T-helper 1 cell treated with Interleukin-12 subunit alpha and Interleukin-12 subunit beta and Interleukin-4 antibody, amounts not matched to agents 30 μg/mL and 1 μg/mL, for 36 hours (primary cell): ENCODE data around the gene ZNF831.

Experiments
- H3K27ac Mint-ChIP-seq: one replicate; pipeline ENCODE4 v1.8.0; 2021; ENCODE audit warnings: mild to moderate bottlenecking, mixed read lengths
- H3K27me3 Mint-ChIP-seq: one replicate; pipeline ENCODE4 v1.8.0; 2021; ENCODE audit warnings: low read depth, mixed read lengths
- H3K36me3 Mint-ChIP-seq: one replicate; pipeline ENCODE4 v1.8.0; 2021; ENCODE audit warnings: low read depth, mixed read lengths
- H3K4me1 Mint-ChIP-seq: one replicate; pipeline ENCODE4 v1.8.0; 2021; ENCODE audit warnings: low read depth, mixed read lengths
- H3K4me3 Mint-ChIP-seq: one replicate; pipeline ENCODE4 v1.8.0; 2021; ENCODE audit warnings: mild to moderate bottlenecking, moderate library complexity, mixed read lengths
- H3K9me3 Mint-ChIP-seq: one replicate; pipeline ENCODE4 v1.8.0; 2021; ENCODE audit warnings: mixed read lengths

ZNF831 gene

GRCh38 chr20:59157961-59158541 is 5.6 kb upstream of the ZNF831 start:
- H3K36me3 Mint-ChIP-seq: peaks cover 8% of the 10 kb centered on the region
- no peak overlapping the region for H3K4me3 Mint-ChIP-seq
- peaks cover 66% of the 10 kb centered on the region for H3K4me1 Mint-ChIP-seq

DNA sequence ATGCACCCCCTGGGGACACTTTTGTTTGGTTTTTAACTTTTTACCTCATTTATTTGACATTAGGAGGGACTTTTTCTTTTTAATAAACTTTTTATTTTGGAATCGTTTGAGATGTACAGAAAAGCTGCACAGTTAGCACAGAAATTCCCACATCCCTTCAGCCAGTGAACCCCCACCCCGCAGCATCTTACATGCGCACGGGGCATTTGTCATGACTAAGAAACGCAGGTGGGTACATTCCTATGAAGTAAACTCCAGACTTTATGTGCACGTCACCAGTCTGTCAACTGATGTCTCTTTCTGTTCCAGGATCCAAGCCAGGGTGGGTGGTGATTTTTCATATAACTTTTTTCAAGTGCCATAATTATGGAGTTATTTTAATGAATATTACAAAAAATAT is 4.9 kb upstream of the ZNF831 start:
- Mint-ChIP-seq H3K27ac (no peak overlapping the region), H3K4me1 (peaks cover 72% of the 10 kb centered on the region), H3K4me3 (no peak overlapping the region)

More at GRCh38 chr20:59157961-59158541, 5.6 kb upstream of the ZNF831 start:
- Mint-ChIP-seq H3K27ac (peak overlapping the region; percentile 21), H3K9me3 (no peaks in the 10 kb centered on the region), H3K27me3 (no peaks in the 10 kb centered on the region)

DNA sequence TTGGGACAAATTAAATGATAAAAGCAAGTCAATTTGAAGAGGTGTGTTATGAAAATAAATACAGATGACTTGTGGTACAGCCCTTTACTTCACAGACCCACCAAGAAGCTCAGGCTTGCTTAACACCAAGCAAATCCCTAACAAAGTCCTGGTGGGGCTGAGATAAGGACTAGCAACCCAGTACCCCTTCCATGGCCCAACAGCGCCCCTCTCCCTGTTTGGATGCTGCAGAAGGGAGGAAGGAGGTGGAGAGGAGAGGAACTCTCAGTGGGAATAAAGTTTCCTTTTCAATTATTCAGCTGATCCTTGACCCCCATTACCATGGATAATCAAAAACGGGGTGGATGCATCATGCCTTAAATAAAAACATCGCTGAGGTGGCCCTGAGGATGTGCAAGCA is 4.5 kb upstream of the ZNF831 start:
- H3K36me3 Mint-ChIP-seq: peaks cover 10% of the 10 kb centered on the region
- peak overlapping the region; percentile 85 for H3K4me3 Mint-ChIP-seq
- H3K27me3 Mint-ChIP-seq: no peaks in the 10 kb centered on the region
- peaks cover 72% of the 10 kb centered on the region for H3K4me1 Mint-ChIP-seq
- H3K27ac Mint-ChIP-seq: peak overlapping the region; percentile 98
- no peaks in the 10 kb centered on the region for H3K9me3 Mint-ChIP-seq

More for the DNA sequence above, 4.9 kb upstream of the ZNF831 start:
- Mint-ChIP-seq H3K9me3 (no peaks in the 10 kb centered on the region), H3K27me3 (no peaks in the 10 kb centered on the region), H3K36me3 (peaks cover 10% of the 10 kb centered on the region)

- Mint-ChIP-seq H3K9me3 (no peaks in the 10 kb centered on the region), H3K4me1 (peaks cover 74% of the 10 kb centered on the region), H3K36me3 (peaks cover 10% of the 10 kb centered on the region), H3K27ac (peak overlapping the region; percentile 98), H3K4me3 (peak overlapping the region; percentile 85), H3K27me3 (no peaks in the 10 kb centered on the region)
These were observed 3.9 kb upstream of the ZNF831 start for GRCh38 chr20:59159493-59160376.

GRCh38 chr20:59160389-59161115 is 3.1 kb upstream of the ZNF831 start:
- Mint-ChIP-seq H3K4me1 (peaks cover 76% of the 10 kb centered on the region), H3K36me3 (peaks cover 10% of the 10 kb centered on the region), H3K27me3 (no peaks in the 10 kb centered on the region), H3K9me3 (no peaks in the 10 kb centered on the region), H3K4me3 (peak overlapping the region; percentile 56), H3K27ac (peak overlapping the region; percentile 98)

DNA sequence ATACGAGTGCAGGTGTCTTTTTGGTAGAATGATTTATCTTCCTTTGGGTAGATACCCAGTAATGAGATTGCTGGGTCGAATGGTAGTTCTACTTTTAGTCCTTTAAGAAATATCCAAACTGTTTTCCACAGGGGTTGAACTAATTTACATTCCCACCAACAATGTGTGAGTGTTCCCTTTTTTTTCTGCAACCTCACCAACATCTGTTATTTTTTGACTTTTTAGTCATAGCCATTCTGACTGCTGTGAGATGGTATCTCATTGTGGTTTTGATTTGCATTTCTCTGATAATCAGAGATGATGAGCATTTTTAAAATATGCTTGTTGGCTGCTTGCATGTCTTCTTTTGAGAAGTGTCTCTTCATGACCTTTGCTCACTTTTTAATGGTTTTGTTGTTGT is 1.9 kb upstream of the ZNF831 start:
- H3K36me3 Mint-ChIP-seq: peaks cover 13% of the 10 kb centered on the region
- H3K4me1 Mint-ChIP-seq: peaks cover 86% of the 10 kb centered on the region
- peak overlapping the region; percentile 84 for H3K27ac Mint-ChIP-seq
- peak overlapping the region; percentile 45 for H3K4me3 Mint-ChIP-seq
- no peaks in the 10 kb centered on the region for H3K9me3 Mint-ChIP-seq
- no peaks in the 10 kb centered on the region for H3K27me3 Mint-ChIP-seq

- peak overlapping the region; percentile 88 for H3K27ac Mint-ChIP-seq
- H3K27me3 Mint-ChIP-seq: no peaks in the 10 kb centered on the region
- peak overlapping the region; percentile 81 for H3K4me3 Mint-ChIP-seq
- H3K4me1 Mint-ChIP-seq: peaks cover 79% of the 10 kb centered on the region
- H3K36me3 Mint-ChIP-seq: peaks cover 22% of the 10 kb centered on the region
- H3K9me3 Mint-ChIP-seq: peaks cover 8% of the 10 kb centered on the region
These were observed 1.2 kb downstream of the ZNF831 start for GRCh38 chr20:59164686-59165391.

GRCh38 chr20:59165396-59165795 is 1.8 kb downstream of the ZNF831 start:
- peaks cover 13% of the 10 kb centered on the region for H3K9me3 Mint-ChIP-seq
- peaks cover 77% of the 10 kb centered on the region for H3K4me1 Mint-ChIP-seq
- H3K36me3 Mint-ChIP-seq: peaks cover 26% of the 10 kb centered on the region
- no peaks in the 10 kb centered on the region for H3K27me3 Mint-ChIP-seq
- H3K4me3 Mint-ChIP-seq: peak overlapping the region; percentile 81
- peak overlapping the region; percentile 88 for H3K27ac Mint-ChIP-seq

DNA sequence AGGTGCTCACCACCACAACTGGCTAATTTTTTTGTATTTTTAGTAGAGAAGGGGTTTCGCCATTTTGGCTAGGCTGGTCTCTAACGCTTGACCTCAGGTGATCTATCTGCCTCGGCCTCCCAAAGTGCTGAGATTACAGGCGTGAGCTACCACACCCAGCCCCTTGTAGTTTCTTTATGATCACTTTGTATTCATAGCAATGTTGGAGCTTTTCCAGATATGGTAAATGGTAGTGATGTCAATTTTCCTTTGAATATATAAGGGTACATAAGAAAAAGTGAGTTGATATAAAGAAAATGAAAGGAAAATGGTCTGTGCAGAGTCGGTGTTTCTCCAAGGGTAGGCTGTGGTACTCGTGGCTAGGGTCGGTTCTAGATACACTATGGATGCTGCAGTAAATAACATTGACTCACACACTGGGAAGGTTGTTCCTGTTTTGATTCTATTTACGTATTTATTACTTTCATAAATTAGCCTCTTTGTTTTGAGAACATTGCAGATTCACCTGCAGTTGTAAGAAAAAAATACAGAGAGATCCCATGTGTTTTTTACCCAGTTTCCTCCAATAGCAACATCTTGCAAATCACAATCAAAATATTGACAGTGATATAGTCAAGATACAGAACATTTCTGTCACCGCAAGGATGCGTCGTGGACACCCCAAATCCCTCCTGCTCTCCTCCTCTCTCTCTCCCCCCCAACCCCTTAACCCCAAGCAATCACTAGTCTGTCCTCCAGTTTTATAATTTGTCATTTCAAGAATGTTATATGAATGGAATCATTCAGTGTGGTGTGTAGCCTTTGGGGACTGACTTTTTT is 2.5 kb downstream of the ZNF831 start:
- Mint-ChIP-seq H3K4me3 (peak overlapping the region; percentile 81), H3K4me1 (peaks cover 73% of the 10 kb centered on the region), H3K36me3 (peaks cover 29% of the 10 kb centered on the region), H3K27me3 (no peaks in the 10 kb centered on the region), H3K27ac (peak overlapping the region; percentile 88), H3K9me3 (peaks cover 13% of the 10 kb centered on the region)

GRCh38 chr20:59170406-59171349 is 7.1 kb downstream of the ZNF831 start:
- H3K36me3 Mint-ChIP-seq: peaks cover 48% of the 10 kb centered on the region
- no peaks in the 10 kb centered on the region for H3K27me3 Mint-ChIP-seq
- H3K4me1 Mint-ChIP-seq: peaks cover 58% of the 10 kb centered on the region
- H3K27ac Mint-ChIP-seq: no peak overlapping the region
- H3K9me3 Mint-ChIP-seq: peaks cover 13% of the 10 kb centered on the region
- H3K4me3 Mint-ChIP-seq: no peak overlapping the region

GRCh38 chr20:59171986-59172385 is 8.4 kb downstream of the ZNF831 start:
- Mint-ChIP-seq H3K27ac (no peak overlapping the region), H3K36me3 (peaks cover 53% of the 10 kb centered on the region), H3K4me3 (no peak overlapping the region), H3K9me3 (peaks cover 13% of the 10 kb centered on the region), H3K4me1 (peaks cover 58% of the 10 kb centered on the region), H3K27me3 (no peaks in the 10 kb centered on the region)

- Mint-ChIP-seq H3K27me3 (no peaks in the 10 kb centered on the region), H3K9me3 (peaks cover 10% of the 10 kb centered on the region), H3K4me1 (peaks cover 61% of the 10 kb centered on the region), H3K4me3 (no peak overlapping the region), H3K27ac (peak overlapping the region; percentile 49), H3K36me3 (peaks cover 55% of the 10 kb centered on the region)
These were observed 10.4 kb downstream of the ZNF831 start for GRCh38 chr20:59173938-59174491.
